ENCODE data around the gene UBL3.

GRCh38 chr13:29810145-29810742, 40.2 kb downstream of the UBL3 start:
- TF ChIP-seq POLR2A (IDR thresholded peaks at IDR 0.05; ENCODE audit: low read depth, low read length) (no peak), POLR2AphosphoS5 (IDR thresholded peaks at IDR 0.05; ENCODE audit: low read depth, low read length) (no peak), POU2F2 (IDR thresholded peaks at IDR 0.05; ENCODE audit: low read depth, low read length) (no peak), TAF1 (IDR thresholded peaks at IDR 0.05; ENCODE audit: low read depth, low read length) (no peak), SPI1 (IDR thresholded peaks at IDR 0.05; ENCODE audit: low read depth, low read length) (no peak)

All from GM12891 (cell line).